Measurements from ENCODE around the gene PTPN5.

PTPN5 gene

GRCh38 chr11:18771266-18772035, 20.1 kb downstream of the PTPN5 start:
- Histone ChIP-seq H3K36me3 (no peaks in the 10 kb centered on the region), H3K9me3 (ENCODE audit: severe bottlenecking) (no peaks in the 10 kb centered on the region), H3K27me3 (ENCODE audit: insufficient read depth, low read depth, severe bottlenecking) (no peaks in the 10 kb centered on the region), H3K4me3 (ENCODE audit: low read depth, low read length) (no peak overlapping the region), H3K27ac (no peak overlapping the region)
- TF ChIP-seq, protein P1, sequence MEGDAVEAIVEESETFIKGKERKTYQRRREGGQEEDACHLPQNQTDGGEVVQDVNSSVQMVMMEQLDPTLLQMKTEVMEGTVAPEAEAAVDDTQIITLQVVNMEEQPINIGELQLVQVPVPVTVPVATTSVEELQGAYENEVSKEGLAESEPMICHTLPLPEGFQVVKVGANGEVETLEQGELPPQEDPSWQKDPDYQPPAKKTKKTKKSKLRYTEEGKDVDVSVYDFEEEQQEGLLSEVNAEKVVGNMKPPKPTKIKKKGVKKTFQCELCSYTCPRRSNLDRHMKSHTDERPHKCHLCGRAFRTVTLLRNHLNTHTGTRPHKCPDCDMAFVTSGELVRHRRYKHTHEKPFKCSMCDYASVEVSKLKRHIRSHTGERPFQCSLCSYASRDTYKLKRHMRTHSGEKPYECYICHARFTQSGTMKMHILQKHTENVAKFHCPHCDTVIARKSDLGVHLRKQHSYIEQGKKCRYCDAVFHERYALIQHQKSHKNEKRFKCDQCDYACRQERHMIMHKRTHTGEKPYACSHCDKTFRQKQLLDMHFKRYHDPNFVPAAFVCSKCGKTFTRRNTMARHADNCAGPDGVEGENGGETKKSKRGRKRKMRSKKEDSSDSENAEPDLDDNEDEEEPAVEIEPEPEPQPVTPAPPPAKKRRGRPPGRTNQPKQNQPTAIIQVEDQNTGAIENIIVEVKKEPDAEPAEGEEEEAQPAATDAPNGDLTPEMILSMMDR (IDR thresholded peaks at IDR 0.05; ENCODE audit: low read depth, low read length) = no peak
- DNase-seq = no peak

DNA sequence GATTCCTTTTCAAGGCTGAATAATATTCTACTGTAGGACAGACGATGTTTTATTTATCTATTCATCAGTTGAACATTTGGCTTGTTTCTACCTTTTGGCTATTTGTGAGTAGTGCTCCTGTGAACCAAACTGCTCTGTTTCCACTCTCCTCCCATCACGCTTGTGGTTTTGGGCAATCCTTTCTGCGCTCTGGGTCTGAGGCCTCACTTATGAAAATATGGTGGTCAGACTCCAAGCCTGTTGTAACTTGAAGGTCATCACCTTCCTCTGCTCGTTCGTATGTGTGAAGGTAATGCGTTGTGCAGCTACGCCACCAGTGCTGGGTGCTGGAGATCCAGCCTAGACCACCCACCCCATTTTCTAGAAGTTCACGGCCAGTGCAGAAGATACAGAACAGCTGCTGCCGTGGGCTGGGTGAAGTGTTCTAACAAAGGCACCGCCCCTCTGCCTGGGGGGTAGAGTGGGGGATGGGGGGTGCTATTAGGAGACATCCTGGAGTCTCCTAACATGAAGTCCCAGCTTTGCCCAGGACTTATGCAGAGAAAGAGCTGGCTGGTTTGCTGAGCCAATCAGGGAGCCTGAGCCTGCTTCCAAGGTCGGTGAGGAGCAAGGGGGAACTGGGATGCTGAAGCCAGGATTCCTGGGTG, 21.0 kb downstream of the PTPN5 start:
- TF ChIP-seq, protein P1 (IDR thresholded peaks at IDR 0.05; ENCODE audit: low read depth, low read length) = no peak
- Histone ChIP-seq H3K9me3 (ENCODE audit: severe bottlenecking) (no peaks in the 10 kb centered on the region), H3K27me3 (ENCODE audit: insufficient read depth, low read depth, severe bottlenecking) (no peaks in the 10 kb centered on the region), H3K4me3 (ENCODE audit: low read depth, low read length) (no peak overlapping the region), H3K27ac (no peak overlapping the region), H3K36me3 (no peaks in the 10 kb centered on the region)
- DNase-seq = no peak

DNA sequence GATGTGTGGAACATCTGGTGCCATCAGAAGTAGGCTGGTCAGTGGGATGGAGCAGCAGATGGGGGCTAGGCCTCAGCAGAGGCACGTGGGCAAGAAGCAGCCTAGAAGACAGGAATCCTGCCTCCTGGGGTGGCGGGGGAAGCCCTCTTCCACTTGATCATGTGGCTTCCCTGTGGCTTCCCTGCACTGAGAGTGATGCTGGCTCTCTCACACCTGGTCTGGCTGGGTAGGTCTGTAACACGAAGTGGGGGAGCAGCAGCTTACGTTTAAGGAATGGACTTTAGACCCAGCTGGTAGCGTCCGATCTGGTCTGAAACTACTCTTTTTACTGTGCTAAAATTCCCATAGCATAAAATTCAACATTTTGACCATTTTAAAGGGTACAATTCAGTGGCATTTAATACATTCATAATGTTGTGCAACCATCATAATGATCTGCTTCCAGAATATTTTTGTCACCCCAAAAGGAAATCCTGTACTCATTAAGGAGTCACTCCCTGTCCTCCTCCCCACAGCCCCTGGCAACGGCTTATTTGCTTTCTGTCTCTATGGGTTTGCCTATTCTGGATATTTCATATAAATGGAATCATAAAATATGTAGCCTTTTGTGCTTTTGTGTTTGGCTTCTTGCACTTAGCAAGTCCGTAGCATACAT, 21.7 kb downstream of the PTPN5 start:
- DNase-seq = no peak
- Histone ChIP-seq H3K36me3 (no peaks in the 10 kb centered on the region), H3K9me3 (ENCODE audit: severe bottlenecking) (no peaks in the 10 kb centered on the region), H3K4me3 (ENCODE audit: low read depth, low read length) (no peak overlapping the region), H3K27me3 (ENCODE audit: insufficient read depth, low read depth, severe bottlenecking) (no peaks in the 10 kb centered on the region), H3K27ac (no peak overlapping the region)
- TF ChIP-seq, protein P1 (IDR thresholded peaks at IDR 0.05; ENCODE audit: low read depth, low read length) = no peak

- no peak for DNase-seq
- TF ChIP-seq, protein P1 (IDR thresholded peaks at IDR 0.05; ENCODE audit: low read depth, low read length) = no peak
- Histone ChIP-seq H3K9me3 (ENCODE audit: severe bottlenecking) (no peaks in the 10 kb centered on the region), H3K27ac (no peak overlapping the region), H3K27me3 (ENCODE audit: insufficient read depth, low read depth, severe bottlenecking) (no peaks in the 10 kb centered on the region), H3K4me3 (ENCODE audit: low read depth, low read length) (no peak overlapping the region), H3K36me3 (no peaks in the 10 kb centered on the region)
Observed at GRCh38 chr11:18768978-18769377, 22.6 kb downstream of the PTPN5 start.

DNA sequence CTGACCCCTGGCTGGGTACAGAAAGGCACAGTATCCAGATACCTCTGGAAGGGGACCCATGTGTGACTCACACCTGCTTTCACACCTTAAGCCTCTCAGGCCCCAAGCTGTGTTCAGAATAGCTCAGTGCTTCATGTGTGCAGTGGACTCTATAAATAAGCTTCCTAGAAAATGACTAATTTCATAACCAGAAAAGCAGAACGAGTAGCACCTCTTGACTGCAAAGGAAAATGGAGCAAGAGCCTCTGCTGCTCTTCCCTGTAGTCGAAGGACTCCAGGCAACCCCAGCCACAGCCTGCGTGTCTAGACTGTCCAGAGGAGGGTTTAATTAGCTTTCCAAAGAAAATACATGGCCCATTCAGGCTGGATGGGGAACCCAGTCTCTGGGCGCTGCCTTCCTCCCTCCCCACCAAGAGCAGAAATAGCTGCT, 23.1 kb downstream of the PTPN5 start:
- H3K4me3 ChIP-seq (ENCODE audit: low read depth, low read length) = no peak overlapping the region
- H3K9me3 ChIP-seq (ENCODE audit: severe bottlenecking) = no peaks in the 10 kb centered on the region
- DNase-seq = no peak
- H3K36me3 ChIP-seq = no peaks in the 10 kb centered on the region
- TF ChIP-seq, protein P1 (IDR thresholded peaks at IDR 0.05; ENCODE audit: low read depth, low read length) = no peak
- no peak overlapping the region for H3K27ac ChIP-seq
- H3K27me3 ChIP-seq (ENCODE audit: insufficient read depth, low read depth, severe bottlenecking) = no peaks in the 10 kb centered on the region
